Endothelial cell of umbilical vein (primary cell): ENCODE results near the gene IL22RA1. TPM values are rescaled to one million over a fixed set of nuclear protein-coding genes. Genes with fewer than 3 reads are reported as not detected.

Experiments
- BruUV-seq: library from RNA; stranded (reverse); fragments of 400-500 nt; replicated peaks from 2 replicates; lab custom pipeline; 2021; lab: Mats Ljungman, UMichigan
- CTCF ChIA-PET: fragments of 300-600, 350-600 bp; sonication (Branson Sonifier 250); formaldehyde crosslinking; loops from one replicate; lab custom pipeline; 2021; ENCODE audit warnings: antibody characterized with exemption, inconsistent platforms; lab: Charles Lee
- POLR2A ChIA-PET: fragments of 300-600, 350-600 bp; sonication (Branson Sonifier 250); formaldehyde crosslinking; loops from one replicate; lab custom pipeline; 2021; ENCODE audit warnings: antibody characterized with exemption, inconsistent platforms; lab: Charles Lee
- DNase-seq: peaks from one replicate; pipeline ENCODE4 v3.0.0-alpha.2; 2011; ENCODE audit warnings: low read depth, low spot score
- FAIRE-seq: peaks from 2 replicates; lab custom pipeline; 2011; peaks lifted over from hg19 to GRCh38; lab: Jason Lieb, UNC
- H2AFZ ChIP-seq: 2 replicates; pipeline ENCODE4 v1.6.0; 2012; ENCODE audit warnings: low read depth, low read length, control low read depth, inconsistent platforms
- H3K27ac ChIP-seq: 2 replicates; pipeline ENCODE4 v1.5.1; 2011; ENCODE audit warnings: low read depth, mild to moderate bottlenecking, control low read depth, low read length, moderate library complexity; ENCODE audit not compliant: insufficient read depth
- H3K27me3 ChIP-seq, 2 experiments: 2 replicates each; pipeline versions ENCODE4 v1.6.0 to v1.6.1; 2011; ENCODE audit warnings: low read length in 2 of 2, mixed read lengths in 1 of 2; ENCODE audit not compliant: control insufficient read depth in 2 of 2, insufficient read depth in 2 of 2
- H3K36me3 ChIP-seq, 2 experiments: 2 replicates in 1 of 2; 3 replicates in 1 of 2; pipeline ENCODE4 v1.5.1; 2011; ENCODE audit warnings: low read length in 2 of 2, mild to moderate bottlenecking in 1 of 2, moderate library complexity in 1 of 2; ENCODE audit not compliant: control insufficient read depth in 2 of 2, insufficient read depth in 2 of 2; ENCODE audit errors: extremely low read depth in 1 of 2
- H3K4me1 ChIP-seq: 3 replicates; pipeline ENCODE4 v1.5.1; 2011; ENCODE audit warnings: mild to moderate bottlenecking, low read length; ENCODE audit not compliant: control insufficient read depth, insufficient read depth; ENCODE audit errors: extremely low read depth
- H3K4me2 ChIP-seq: 2 replicates; pipeline ENCODE4 v1.6.1; 2011; ENCODE audit warnings: low read length, control low read depth, mixed read lengths; ENCODE audit not compliant: insufficient read depth
- H3K4me3 ChIP-seq, 3 experiments: fragments of 200-600 bp in 1 of 3; sonication (generic), shearing (Covaris generic) in 1 of 3; replicated peaks in 1 of 3; 2 replicates each; pipeline ENCODE4 v1.5.1; 2011 to 2016; ENCODE audit warnings: control low read depth in 3 of 3, low read length in 3 of 3, mild to moderate bottlenecking in 2 of 3, inconsistent platforms in 1 of 3, low read depth in 1 of 3, moderate library complexity in 1 of 3; ENCODE audit not compliant: insufficient read depth in 1 of 3
- H3K79me2 ChIP-seq: 2 replicates; pipeline ENCODE4 v1.6.0; 2012; ENCODE audit warnings: low read length, inconsistent platforms; ENCODE audit not compliant: control insufficient read depth, insufficient read depth
- H3K9ac ChIP-seq: replicated peaks from 2 replicates; pipeline ENCODE3; 2011; ENCODE audit warnings: low read length, control low read depth; ENCODE audit not compliant: insufficient read depth; ENCODE audit errors: extremely low read depth
- H3K9me1 ChIP-seq: replicated peaks from 3 replicates; pipeline ENCODE4 v1.6.0; 2011; ENCODE audit warnings: mild to moderate bottlenecking, low read length; ENCODE audit not compliant: control insufficient read depth, insufficient read depth; ENCODE audit errors: extremely low read depth
- H3K9me3 ChIP-seq: replicated peaks from 2 replicates; pipeline ENCODE4 v1.5.1; 2012; ENCODE audit warnings: low read length, inconsistent platforms; ENCODE audit not compliant: control insufficient read depth, insufficient read depth
- H4K20me1 ChIP-seq: replicated peaks from 2 replicates; pipeline ENCODE3; 2011; ENCODE audit warnings: mild to moderate bottlenecking, low read length; ENCODE audit not compliant: control insufficient read depth, insufficient read depth; ENCODE audit errors: extremely low read depth
- CTCF ChIP-seq, 2 donors: IDR thresholded peaks; 1 replicate in 1 of 2; 2 replicates in 1 of 2; pipeline ENCODE4 v1.5.1; 2011; ENCODE audit warnings: low read length in 2 of 2, mild to moderate bottlenecking in 2 of 2, moderate library complexity in 2 of 2, control low read depth in 1 of 2, inconsistent platforms in 1 of 2, low read depth in 1 of 2; ENCODE audit not compliant: insufficient read depth in 1 of 2; ENCODE audit errors: extremely low read depth in 1 of 2
- FOS ChIP-seq: IDR thresholded peaks from 2 replicates; pipeline ENCODE4 v1.6.1; 2011; ENCODE audit warnings: mild to moderate bottlenecking, low read length, moderate library complexity, borderline replicate concordance; ENCODE audit not compliant: insufficient read depth
- GATA2 ChIP-seq: IDR thresholded peaks from 2 replicates; pipeline ENCODE4 v1.7.0; 2011; ENCODE audit warnings: low read depth, mild to moderate bottlenecking, moderate library complexity, mixed read lengths, low read length; ENCODE audit not compliant: insufficient read length, insufficient read depth
- JUN ChIP-seq: IDR thresholded peaks from 2 replicates; pipeline ENCODE4 v1.6.1; 2011; ENCODE audit warnings: borderline replicate concordance, low read depth; ENCODE audit not compliant: insufficient read length, insufficient read depth
- MAX ChIP-seq: IDR thresholded peaks from 2 replicates; pipeline ENCODE4 v1.6.1; 2011; ENCODE audit not compliant: insufficient read depth, insufficient read length
- MYC ChIP-seq: IDR thresholded peaks from one replicate; pipeline ENCODE4 v1.6.1; 2011; ENCODE audit warnings: mild to moderate bottlenecking, low read depth, low read length
- POLR2A ChIP-seq: IDR thresholded peaks from 2 replicates; pipeline ENCODE4 v1.6.1; 2012; ENCODE audit warnings: low read depth, mild to moderate bottlenecking, control low read depth, low read length
- POLR2AphosphoS5 ChIP-seq: IDR thresholded peaks from 2 replicates; pipeline ENCODE4 v1.6.1; 2012; ENCODE audit warnings: low read depth, mild to moderate bottlenecking, control low read depth, low read length, moderate library complexity; ENCODE audit not compliant: insufficient read depth
- dilution Hi-C: fragments of 300-500 bp; cut with MboI; formaldehyde crosslinking; loops from one replicate; pipeline ENCODE4 v1.15.0; 2019; ENCODE audit warnings: low sequenced_read_pairs; ENCODE audit not compliant: extremely low pct_ligation_motif_present
- intact Hi-C: fragments of 100-400 bp; cut with micrococcal nuclease; formaldehyde crosslinking; loops from one replicate; pipeline ENCODE4 v1.10.0; 2022
- polyA plus RNA-seq, 4 experiments: library from polyadenylated mRNA; depleted of rRNA in 3 of 4; stranded (reverse) in 3 of 4; unstranded in 1 of 4; fragments of >200 nt; gene quantifications; 2 replicates each; pipeline versions ENCODE4 v1.2.1 to v1.2.3, GENCODE V29; 2011 to 2012; ENCODE audit warnings: missing spikeins in 1 of 4
- total RNA-seq: library from RNA; stranded (reverse); gene quantifications from 2 replicates; pipeline ENCODE4 v1.2.3, GENCODE V29; 2021

The IL22RA1 gene
- total and polyA plus RNA-seq, 2 donors (not counting 3 experiments of a cell fraction or from before 2014, with no cell fraction given) = not detected

- DNase-seq (no peak), FAIRE-seq (no peak)
- intact Hi-C loops (no loop called here), dilution Hi-C loops (no loop called here)
- no peak overlapping the region for H3K4me3 ChIP-seq
- no peak overlapping the region for H3K9ac ChIP-seq
- H3K4me1 ChIP-seq = peaks cover 11% of the 10 kb centered on the region
- H3K79me2 ChIP-seq = no peaks in the 10 kb centered on the region
- no peak overlapping the region for H3K27ac ChIP-seq
- H3K36me3 ChIP-seq = no peaks in the 10 kb centered on the region
- no peaks in the 10 kb centered on the region for H3K9me1 ChIP-seq
- ChIA-PET POLR2A (no interaction called here), CTCF (interaction anchor here (1.4 to 1.5 kb wide), 2 partner anchors 52 to 245 kb away, joined by 6 to 9 read pairs; no protein-coding TSS in a partner anchor)
- peaks cover 11 to 13% of the 10 kb centered on the region in 2 experiments for H3K27me3 ChIP-seq
- no peak overlapping the region for H2AFZ ChIP-seq
- no peak overlapping the region for H3K4me2 ChIP-seq
- no TSS peak for BruUV-seq
- no peaks in the 10 kb centered on the region for H4K20me1 ChIP-seq
- no peak for TF ChIP-seq JUN
- no peak for TF ChIP-seq MYC
- no peak for TF ChIP-seq POLR2A
- no peak for TF ChIP-seq MAX
- TF ChIP-seq GATA2 = no peak
- TF ChIP-seq CTCF (IDR thresholded peaks at IDR 0.05; ENCODE audit: extremely low read depth in 1 of 2, insufficient read depth in 1 of 2, low read depth in 1 of 2, low read length in 2 of 2) = no peak
- TF ChIP-seq POLR2AphosphoS5 = no peak
- TF ChIP-seq FOS = no peak
- H3K9me3 ChIP-seq = no peaks in the 10 kb centered on the region
These were observed 4.3 kb upstream of the IL22RA1 start for GRCh38 chr1:24147194-24147593.
